A673 (cell line): ENCODE data around the gene EPN1. TPM values are rescaled to one million over a fixed set of nuclear protein-coding genes. Genes with fewer than 3 reads are reported as not detected.
A peak's percentile ranks its signal among the peaks of the same experiment; 100 is the strongest.

ENCODE experiments used
- BruUV-seq: library from RNA; stranded (reverse); fragments of 400-500 nt; replicated peaks from 2 replicates; lab custom pipeline; 2021; lab: Mats Ljungman, UMichigan
- CTCF ChIA-PET: fragments of 300-600 bp; sonication (Branson Sonifier 250); formaldehyde crosslinking; loops from one replicate; lab custom pipeline; 2022; ENCODE audit warnings: antibody characterized with exemption; lab: Charles Lee
- POLR2A ChIA-PET: fragments of 300-600 bp; sonication (Branson Sonifier 250); formaldehyde crosslinking; loops from one replicate; lab custom pipeline; 2022; ENCODE audit warnings: antibody characterized with exemption; ENCODE audit not compliant: low non-redundant PET; lab: Charles Lee
- DNase-seq: peaks from one replicate; pipeline ENCODE4 v3.0.0-alpha.2; 2015; ENCODE audit warnings: low spot score
- H3K27ac ChIP-seq: fragments of 200-600 bp; sonication (generic); 2 replicates; pipeline ENCODE4 v1.5.1; 2016; ENCODE audit warnings: mixed run types, low read depth, mild to moderate bottlenecking, mixed read lengths, antibody characterized with exemption, low read length; ENCODE audit not compliant: poor library complexity, severe bottlenecking
- H3K27me3 ChIP-seq: fragments of 200-600 bp; sonication (generic); replicated peaks from 2 replicates; pipeline ENCODE4 v1.6.1; 2017; ENCODE audit warnings: mixed run types, low read depth, mild to moderate bottlenecking, mixed read lengths, antibody characterized with exemption, low read length; ENCODE audit not compliant: insufficient read depth, poor library complexity
- H3K36me3 ChIP-seq: fragments of 200-600 bp; sonication (generic); 2 replicates; pipeline ENCODE4 v1.6.1; 2016; ENCODE audit warnings: mixed run types, mild to moderate bottlenecking, mixed read lengths, antibody characterized with exemption, low read length; ENCODE audit not compliant: insufficient read depth, poor library complexity, severe bottlenecking
- H3K4me1 ChIP-seq: fragments of 200-600 bp; sonication (generic); 2 replicates; pipeline ENCODE4 v1.6.1; 2017; ENCODE audit warnings: mixed run types, mild to moderate bottlenecking, mixed read lengths, antibody characterized with exemption, low read length; ENCODE audit not compliant: insufficient read depth, poor library complexity, severe bottlenecking
- H3K4me3 ChIP-seq: fragments of 200-600 bp; sonication (generic); 2 replicates; pipeline ENCODE4 v1.5.1; 2016; ENCODE audit warnings: low read depth, mixed run types, mild to moderate bottlenecking, mixed read lengths, low read length; ENCODE audit not compliant: poor library complexity, severe bottlenecking
- H3K9me3 ChIP-seq: fragments of 200-600 bp; sonication (generic); 2 replicates; pipeline ENCODE4 v1.6.1; 2016; ENCODE audit warnings: mixed run types, low read depth, mild to moderate bottlenecking, mixed read lengths, antibody characterized with exemption, low read length; ENCODE audit not compliant: poor library complexity, severe bottlenecking
- CTCF ChIP-seq: fragments of 300-800, 200-600 bp; sonication (generic); conservative IDR thresholded peaks from 2 replicates; pipeline ENCODE4 v1.5.1; 2017; ENCODE audit warnings: low read depth, mild to moderate bottlenecking, antibody characterized with exemption, low read length, moderate library complexity, mixed read lengths
- EZH2 ChIP-seq: fragments of 200-600 bp; sonication (generic); IDR thresholded peaks from 2 replicates; pipeline ENCODE4 v1.6.1; 2017; ENCODE audit warnings: borderline replicate concordance, low read depth, mild to moderate bottlenecking, mixed read lengths, antibody characterized with exemption, low read length; ENCODE audit not compliant: poor library complexity, severe bottlenecking
- intact Hi-C: fragments of 100-400 bp; cut with micrococcal nuclease; formaldehyde crosslinking; loops from one replicate; pipeline ENCODE4 v1.10.0; 2022; ENCODE audit not compliant: unreplicated experiment
- total RNA-seq: library from RNA; stranded (reverse); gene quantifications from 2 replicates; pipeline ENCODE4 v1.2.3, GENCODE V29; 2021

The EPN1 gene
- total RNA-seq, 1 experiment from 2014 or later, result 178 TPM

- Histone ChIP-seq H3K27ac (no peak overlapping the region), H3K36me3 (no peaks in the 10 kb centered on the region), H3K27me3 (no peaks in the 10 kb centered on the region), H3K4me1 (peaks cover 21% of the 10 kb centered on the region), H3K4me3 (no peak overlapping the region), H3K9me3 (no peaks in the 10 kb centered on the region)
- ChIA-PET POLR2A (interaction anchor here (0.6 to 0.7 kb wide), 2 partner anchors 37 to 64 kb away, joined by 3 to 13 read pairs; no protein-coding TSS in a partner anchor), CTCF (no interaction called here)
- intact Hi-C loops, result no loop called here
- BruUV-seq, result no TSS peak
- no peak for DNase-seq
- TF ChIP-seq CTCF (no peak), EZH2 (no peak)
These were observed 38.3 kb upstream of the EPN1 start for GRCh38 chr19:55636723-55637122.

GRCh38 chr19:55637534-55637933, 37.5 kb upstream of the EPN1 start:
- H3K36me3 ChIP-seq, result no peaks in the 10 kb centered on the region
- ChIA-PET POLR2A (interaction anchor here (0.7 kb wide), 1 partner anchor 36 kb away, joined by 3 read pairs; no protein-coding TSS in a partner anchor), CTCF (interaction anchor here (0.7 kb wide), 1 partner anchor 17 kb away, joined by 3 read pairs; no protein-coding TSS in a partner anchor)
- DNase-seq, result no peak
- H3K4me3 ChIP-seq, result no peak overlapping the region
- BruUV-seq, result no TSS peak
- H3K27ac ChIP-seq, result no peak overlapping the region
- peaks cover 19% of the 10 kb centered on the region for H3K4me1 ChIP-seq
- intact Hi-C loops, result no loop called here
- TF ChIP-seq CTCF (no peak), EZH2 (no peak)
- no peaks in the 10 kb centered on the region for H3K9me3 ChIP-seq
- H3K27me3 ChIP-seq, result no peaks in the 10 kb centered on the region

GRCh38 chr19:55638864-55639359, 36.1 kb upstream of the EPN1 start:
- Histone ChIP-seq H3K9me3 (no peaks in the 10 kb centered on the region), H3K27ac (no peak overlapping the region), H3K27me3 (no peaks in the 10 kb centered on the region), H3K36me3 (no peaks in the 10 kb centered on the region), H3K4me1 (peaks cover 26% of the 10 kb centered on the region), H3K4me3 (no peak overlapping the region)
- peak; percentile 87 for DNase-seq
- intact Hi-C loops, result no loop called here
- TF ChIP-seq EZH2 (no peak), CTCF (peak; percentile 67)
- POLR2A ChIA-PET, result no interaction called here
- no TSS peak for BruUV-seq
- CTCF ChIA-PET, result interaction anchor here (0.5 to 0.7 kb wide), 2 partner anchors 14 to 300 kb away, joined by 3 to 10 read pairs; partner anchors contain the start of gene ZNF784
